Smooth muscle cell (in vitro differentiated cells): ENCODE results near the gene CNTLN. TPM values are rescaled to one million over a fixed set of nuclear protein-coding genes. Genes with fewer than 3 reads are reported as not detected.

Experiments used
- DNase-seq: peaks from one replicate; lab custom pipeline; 2025; ENCODE audit not compliant: unreplicated experiment; lab: John Stamatoyannopoulos, UW
- H2AFZ ChIP-seq: fragments of 200-600 bp; sonication (generic); 2 replicates; pipeline ENCODE4 v1.6.0; 2016; ENCODE audit warnings: antibody characterized with exemption, low read depth, mild to moderate bottlenecking
- H3F3A ChIP-seq: fragments of 200-600 bp; sonication (generic); 2 replicates; pipeline ENCODE4 v1.6.0; 2017; ENCODE audit warnings: antibody characterized with exemption, low read depth
- H3K27ac ChIP-seq: fragments of 200-600 bp; sonication (generic); 2 replicates; pipeline ENCODE4 v1.5.1; 2016; ENCODE audit warnings: low read depth, mild to moderate bottlenecking
- H3K27me3 ChIP-seq: fragments of 200-600 bp; sonication (generic); 2 replicates; pipeline ENCODE4 v1.6.1; 2016; ENCODE audit warnings: low read depth, mild to moderate bottlenecking
- H3K36me3 ChIP-seq: fragments of 200-600 bp; sonication (generic); 2 replicates; pipeline ENCODE4 v1.5.1; 2016; ENCODE audit warnings: low read depth
- H3K4me1 ChIP-seq: fragments of 200-600 bp; sonication (generic); 2 replicates; pipeline ENCODE4 v1.5.1; 2016; ENCODE audit warnings: low read depth
- H3K4me2 ChIP-seq: fragments of 200-600 bp; sonication (generic); 2 replicates; pipeline ENCODE4 v1.6.0; 2016; ENCODE audit warnings: mild to moderate bottlenecking
- H3K4me3 ChIP-seq: fragments of 200-600 bp; sonication (generic); 2 replicates; pipeline ENCODE4 v1.5.1; 2016; ENCODE audit warnings: mild to moderate bottlenecking
- H3K79me2 ChIP-seq: fragments of 200-600 bp; sonication (generic); 2 replicates; pipeline ENCODE4 v1.6.0; 2016; ENCODE audit warnings: low read depth, mild to moderate bottlenecking
- H3K9ac ChIP-seq: fragments of 200-600 bp; sonication (generic); 2 replicates; pipeline ENCODE4 v1.6.0; 2016; ENCODE audit warnings: low read depth
- H3K9me3 ChIP-seq: fragments of 200-600 bp; sonication (generic); replicated peaks from 2 replicates; pipeline ENCODE4 v1.5.1; 2016; ENCODE audit warnings: low read depth
- H4K20me1 ChIP-seq: fragments of 200-600 bp; sonication (generic); 2 replicates; pipeline ENCODE4 v1.6.0; 2016; ENCODE audit warnings: low read depth
- WGBS: methylation state at CpG from one replicate; pipeline ENCODE4 v1.1.7; 2016; ENCODE audit warnings: low lambda C conversion rate; 5-methylcytosine and 5-hydroxymethylcytosine counted together
- polyA plus RNA-seq: library from polyadenylated mRNA; unstranded; fragments of >200 nt; fragmentation: Nextera tagmentation; extraction: Ambion mirVana; gene quantifications from 2 replicates; pipeline ENCODE4 v1.2.1, GENCODE V29; 2016
- total RNA-seq: library from RNA; depleted of rRNA; stranded (reverse); fragments of >200 nt; gene quantifications from 2 replicates; pipeline ENCODE4 v1.2.3, GENCODE V29; 2014
- TF ChIP-seq, protein P1 (sequence below): fragments of 200-600 bp; sonication (generic); IDR thresholded peaks from 2 replicates; pipeline ENCODE4 v1.5.1; 2017; ENCODE audit warnings: borderline replicate concordance, mild to moderate bottlenecking, antibody characterized with exemption; ENCODE audit not compliant: insufficient read depth, poor library complexity, severe bottlenecking

Gene CNTLN
- total and polyA plus RNA-seq, 2 experiments from 2014 or later = 5.7 to 9.0 TPM

DNA sequence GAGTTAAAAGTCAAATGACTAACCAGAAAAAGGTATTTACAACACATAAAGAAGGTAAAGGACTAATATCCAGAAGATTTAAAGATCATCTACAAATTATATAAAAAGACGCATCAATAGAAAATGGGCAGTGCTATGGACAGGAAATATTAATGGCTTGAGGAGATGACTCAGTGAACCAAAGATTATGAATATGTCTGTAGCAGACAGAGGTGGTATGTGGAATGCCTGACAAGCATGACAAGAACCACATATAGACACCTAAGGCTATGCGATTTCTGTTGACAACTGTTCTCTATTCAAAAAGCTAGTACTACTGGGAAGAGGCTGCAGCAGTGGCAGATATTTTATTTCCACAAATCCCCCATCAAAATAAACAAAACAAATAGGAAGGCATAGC, 267.0 kb downstream of the CNTLN start:
- 82% methylated on average over 2 of the region's 2 CpGs for WGBS
- H3K4me3 ChIP-seq = no peak overlapping the region
- no peak overlapping the region for H3K9ac ChIP-seq
- TF ChIP-seq, protein P1, sequence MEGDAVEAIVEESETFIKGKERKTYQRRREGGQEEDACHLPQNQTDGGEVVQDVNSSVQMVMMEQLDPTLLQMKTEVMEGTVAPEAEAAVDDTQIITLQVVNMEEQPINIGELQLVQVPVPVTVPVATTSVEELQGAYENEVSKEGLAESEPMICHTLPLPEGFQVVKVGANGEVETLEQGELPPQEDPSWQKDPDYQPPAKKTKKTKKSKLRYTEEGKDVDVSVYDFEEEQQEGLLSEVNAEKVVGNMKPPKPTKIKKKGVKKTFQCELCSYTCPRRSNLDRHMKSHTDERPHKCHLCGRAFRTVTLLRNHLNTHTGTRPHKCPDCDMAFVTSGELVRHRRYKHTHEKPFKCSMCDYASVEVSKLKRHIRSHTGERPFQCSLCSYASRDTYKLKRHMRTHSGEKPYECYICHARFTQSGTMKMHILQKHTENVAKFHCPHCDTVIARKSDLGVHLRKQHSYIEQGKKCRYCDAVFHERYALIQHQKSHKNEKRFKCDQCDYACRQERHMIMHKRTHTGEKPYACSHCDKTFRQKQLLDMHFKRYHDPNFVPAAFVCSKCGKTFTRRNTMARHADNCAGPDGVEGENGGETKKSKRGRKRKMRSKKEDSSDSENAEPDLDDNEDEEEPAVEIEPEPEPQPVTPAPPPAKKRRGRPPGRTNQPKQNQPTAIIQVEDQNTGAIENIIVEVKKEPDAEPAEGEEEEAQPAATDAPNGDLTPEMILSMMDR = no peak
- no peak overlapping the region for H3K27ac ChIP-seq
- DNase-seq = no peak
- no peaks in the 10 kb centered on the region for H3K36me3 ChIP-seq
- no peaks in the 10 kb centered on the region for H3K79me2 ChIP-seq
- H3F3A ChIP-seq = no peaks in the 10 kb centered on the region
- no peaks in the 10 kb centered on the region for H4K20me1 ChIP-seq
- no peak overlapping the region for H2AFZ ChIP-seq
- H3K4me2 ChIP-seq = no peak overlapping the region
- H3K27me3 ChIP-seq = no peaks in the 10 kb centered on the region
- H3K4me1 ChIP-seq = no peaks in the 10 kb centered on the region
- no peaks in the 10 kb centered on the region for H3K9me3 ChIP-seq

DNA sequence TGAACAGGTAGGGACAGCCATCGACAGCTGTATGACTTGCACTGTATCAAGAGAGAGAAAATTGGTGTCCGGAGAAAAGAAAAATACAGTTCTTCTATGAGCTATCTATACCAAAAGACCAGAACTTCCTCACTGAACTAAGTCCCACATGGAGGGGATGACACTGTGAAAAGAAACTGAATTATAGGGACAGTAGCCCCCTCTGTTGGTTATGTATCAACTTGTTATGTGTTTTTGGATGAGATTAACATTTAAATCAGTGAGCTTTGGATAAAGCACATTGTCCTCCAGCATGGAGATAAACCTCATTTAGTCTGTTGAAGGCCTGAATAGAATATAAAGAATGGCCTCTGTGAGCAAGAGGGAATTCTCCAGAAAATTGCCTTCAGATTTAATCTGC, 267.5 kb downstream of the CNTLN start:
- Histone ChIP-seq H3K27me3 (no peaks in the 10 kb centered on the region), H3K9ac (no peak overlapping the region), H3K4me2 (no peak overlapping the region), H3F3A (no peaks in the 10 kb centered on the region), H3K4me1 (no peaks in the 10 kb centered on the region), H3K36me3 (no peaks in the 10 kb centered on the region), H2AFZ (no peak overlapping the region), H3K27ac (no peak overlapping the region), H3K9me3 (no peaks in the 10 kb centered on the region), H4K20me1 (no peaks in the 10 kb centered on the region), H3K4me3 (no peak overlapping the region), H3K79me2 (no peaks in the 10 kb centered on the region)
- 95% methylated on average over 2 of the region's 2 CpGs for WGBS
- DNase-seq = no peak
- TF ChIP-seq, protein P1 = peak; percentile 31

- TF ChIP-seq, protein P1 = no peak
- 98% methylated on average over 6 of the region's 6 CpGs for WGBS
- Histone ChIP-seq H3K9ac (no peak overlapping the region), H4K20me1 (no peaks in the 10 kb centered on the region), H3K9me3 (no peaks in the 10 kb centered on the region), H3K4me2 (no peak overlapping the region), H3K4me1 (no peaks in the 10 kb centered on the region), H3K27me3 (no peaks in the 10 kb centered on the region), H3K27ac (no peak overlapping the region), H3K4me3 (no peak overlapping the region), H3K79me2 (no peaks in the 10 kb centered on the region), H2AFZ (no peak overlapping the region), H3F3A (no peaks in the 10 kb centered on the region), H3K36me3 (no peaks in the 10 kb centered on the region)
- DNase-seq = no peak
Measured at GRCh38 chr9:17403539-17403938, 268.7 kb downstream of the CNTLN start.

DNA sequence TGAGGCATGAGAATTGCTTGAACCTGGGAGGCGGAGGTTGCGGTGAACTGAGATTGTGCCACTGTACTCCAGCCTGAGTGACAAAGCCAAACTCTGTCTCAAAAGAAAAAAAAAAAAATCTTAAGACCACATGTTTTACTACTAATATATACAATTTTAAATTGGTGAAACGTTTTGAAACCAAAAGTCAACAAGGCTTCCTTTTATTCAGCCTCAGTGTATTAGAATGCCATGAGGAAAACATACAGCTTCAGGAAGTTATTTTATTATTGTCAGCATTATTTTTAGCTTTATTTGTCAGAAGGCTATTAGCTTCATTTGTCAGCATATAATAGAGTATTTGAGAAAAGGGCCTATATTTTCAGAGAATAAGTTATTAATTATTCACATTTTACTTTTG, 280.1 kb downstream of the CNTLN start:
- H3F3A ChIP-seq = no peaks in the 10 kb centered on the region
- H3K27me3 ChIP-seq = no peaks in the 10 kb centered on the region
- no peak overlapping the region for H3K4me3 ChIP-seq

More for the DNA sequence above, 280.1 kb downstream of the CNTLN start:
- DNase-seq = no peak
- 81% methylated on average over 3 of the region's 3 CpGs for WGBS
- Histone ChIP-seq H3K79me2 (no peaks in the 10 kb centered on the region), H3K36me3 (no peaks in the 10 kb centered on the region), H4K20me1 (no peaks in the 10 kb centered on the region), H3K9ac (no peak overlapping the region), H3K9me3 (no peaks in the 10 kb centered on the region), H3K4me1 (no peaks in the 10 kb centered on the region), H3K27ac (no peak overlapping the region), H2AFZ (no peak overlapping the region), H3K4me2 (no peak overlapping the region)
- TF ChIP-seq, protein P1 = no peak
